Uterine smooth muscle cell (primary cell): ENCODE data around the gene ISYNA1. TPM values are rescaled to one million over a fixed set of nuclear protein-coding genes. Genes with fewer than 3 reads are reported as not detected.

Experiments
- total RNA-seq: library from RNA; depleted of rRNA; stranded (reverse); fragments of >200 nt; gene quantifications from 2 replicates; pipeline ENCODE4 v1.2.3, GENCODE V29; 2014

Gene ISYNA1
- 10.7 and 27.7 TPM in 2 replicates for total RNA-seq

GRCh38 chr19:18437491-18438330, at the start of gene ISYNA1:
ISYNA1 (minus strand) TSS chr19:18438133; CDS start chr19:18437979, 154 bp downstream.

GRCh38 chr19:18419195-18419698, 18.7 kb downstream of the ISYNA1 start, which contains the start of gene SSBP4:
SSBP4 (plus strand) TSS chr19:18419398; CDS start chr19:18419649, 251 bp downstream.

GRCh38 chr19:18397242-18398202, 40.4 kb downstream of the ISYNA1 start, which contains the start of gene LRRC25:
LRRC25 (minus strand) TSS chr19:18397622; CDS start chr19:18396963, 659 bp downstream.

GRCh38 chr19:18385675-18386542, 52.0 kb downstream of the ISYNA1 start, which contains the start of gene GDF15:
GDF15 (plus strand) TSS chr19:18386158; CDS start chr19:18386190, 32 bp downstream.

Other genes with a start within 250 kb of the ISYNA1 start
- 11.6 and 20.9 TPM in 2 replicates for gene MPV17L2, start 244.9 kb downstream of the ISYNA1 start, total RNA-seq
- 0.89 and 1.5 TPM in 2 replicates for gene RAB3A, start 234.1 kb downstream of the ISYNA1 start, total RNA-seq
- under 0.01 and 0.44 TPM in 2 replicates for gene PDE4C, start 211.7 kb downstream of the ISYNA1 start, total RNA-seq
- gene IQCN, start 163.7 kb downstream of the ISYNA1 start, total RNA-seq: 0.44 and 0.50 TPM in 2 replicates
- 136 and 174 TPM in 2 replicates for gene JUND, start 156.5 kb downstream of the ISYNA1 start, total RNA-seq
- gene LSM4, start 115.1 kb downstream of the ISYNA1 start, total RNA-seq: 122 and 207 TPM in 2 replicates
- gene PGPEP1, start 97.5 kb downstream of the ISYNA1 start, total RNA-seq: 24.0 and 50.5 TPM in 2 replicates
- gene GDF15, start 52.0 kb downstream of the ISYNA1 start, total RNA-seq: 82.9 and 265 TPM in 2 replicates
- 0.11 and 0.25 TPM in 2 replicates for gene LRRC25, start 40.5 kb downstream of the ISYNA1 start, total RNA-seq
- gene SSBP4, start 18.7 kb downstream of the ISYNA1 start, total RNA-seq: 63.0 and 65.4 TPM in 2 replicates
- 15.2 and 16.6 TPM in 2 replicates for gene ELL, start 83.9 kb upstream of the ISYNA1 start, total RNA-seq
- gene FKBP8, start 105.4 kb upstream of the ISYNA1 start, total RNA-seq: 160 and 335 TPM in 2 replicates
- 46.0 and 68.0 TPM in 2 replicates for gene KXD1, start 119.7 kb upstream of the ISYNA1 start, total RNA-seq
- gene UBA52, start 133.7 kb upstream of the ISYNA1 start, total RNA-seq: 425 and 545 TPM in 2 replicates
- 56.5 and 76.9 TPM in 2 replicates for gene REX1BD, start 150.7 kb upstream of the ISYNA1 start, total RNA-seq
- gene CRLF1, start 168.7 kb upstream of the ISYNA1 start, total RNA-seq: 0.11 and 1.00 TPM in 2 replicates
- gene TMEM59L, start 174.7 kb upstream of the ISYNA1 start, total RNA-seq: 0.11 and 0.37 TPM in 2 replicates
- gene KLHL26, start 198.9 kb upstream of the ISYNA1 start, total RNA-seq: 4.5 and 4.6 TPM in 2 replicates
- 1.7 and 2.1 TPM in 2 replicates for gene CRTC1, start 245.5 kb upstream of the ISYNA1 start, total RNA-seq